OCI-LY7 (cell line): ENCODE measurements around the gene TAF8.

Experiments
- CTCF ChIP-seq: fragments of 200-600 bp; sonication (generic); conservative IDR thresholded peaks from 2 replicates; pipeline ENCODE4 v1.5.1; 2014; ENCODE audit warnings: mild to moderate bottlenecking, antibody characterized with exemption, low read length, moderate library complexity, mixed read lengths
- EZH2phosphoT487 ChIP-seq: fragments of 200-600 bp; sonication (generic); IDR thresholded peaks from 2 replicates; pipeline ENCODE4 v1.6.1; 2018; ENCODE audit warnings: low read depth, borderline replicate concordance, mild to moderate bottlenecking, mixed run types, antibody characterized with exemption, low read length, moderate library complexity, mixed read lengths

DNA sequence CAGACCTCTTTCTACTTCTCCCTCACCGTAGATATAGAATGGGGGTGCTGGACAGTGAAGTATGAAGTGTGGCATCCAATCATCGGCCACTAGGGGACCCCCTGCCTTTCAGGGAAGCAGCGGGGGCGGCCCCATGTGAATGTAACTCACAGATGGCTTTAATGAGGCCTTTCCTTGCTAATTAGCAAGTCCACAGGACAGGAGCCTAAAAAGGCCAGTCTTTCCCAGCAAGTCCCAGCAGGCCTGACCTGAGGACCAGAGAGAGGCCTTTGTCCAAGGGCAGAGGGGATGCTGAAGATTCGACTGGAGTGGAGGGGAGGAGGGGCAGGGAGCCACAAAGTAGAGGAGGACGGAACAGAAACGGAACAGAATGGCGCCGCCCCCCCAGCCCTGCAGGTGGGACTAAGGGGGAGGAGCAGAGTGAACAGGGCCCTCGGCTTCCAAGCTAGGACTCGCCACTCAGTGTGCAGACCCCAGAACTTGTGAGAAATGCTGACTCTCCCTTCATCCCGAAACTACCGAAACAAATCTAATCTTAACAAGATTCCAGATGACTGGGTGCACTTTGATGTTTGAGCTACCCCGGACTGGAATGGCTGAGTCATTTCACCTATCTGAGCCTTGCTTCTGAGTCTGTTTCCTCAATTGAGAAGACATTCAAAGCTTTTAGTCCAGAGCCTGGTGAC lies 86.3 kb downstream of the TAF8 start:
- TF ChIP-seq CTCF (peak; percentile 83), EZH2phosphoT487 (no peak)
